Mesenchymal stem cell (in vitro differentiated cells and primary cell): ENCODE results near the gene VAV2.

Source experiments
- DNase-seq: peaks from one replicate; pipeline ENCODE4 v3.0.0-alpha.2; 2013
- H2AFZ ChIP-seq: one replicate; pipeline ENCODE4 v1.6.1; 2013; ENCODE audit warnings: low read depth, mild to moderate bottlenecking, control low read depth, inconsistent platforms, low read length, moderate library complexity
- H2AK5ac ChIP-seq: 2 replicates; pipeline ENCODE4 v1.6.1; 2013; ENCODE audit warnings: low read length, moderate library complexity, mild to moderate bottlenecking, inconsistent platforms; ENCODE audit not compliant: severe bottlenecking
- H2BK120ac ChIP-seq: one replicate; pipeline ENCODE4 v1.6.1; 2013; ENCODE audit warnings: low read depth, mild to moderate bottlenecking, inconsistent platforms, low read length, moderate library complexity
- H2BK12ac ChIP-seq, 2 experiments: one replicate each; pipeline ENCODE4 v1.6.1; 2013; ENCODE audit warnings: inconsistent platforms in 2 of 2, low read length in 2 of 2, mild to moderate bottlenecking in 2 of 2, moderate library complexity in 2 of 2, control low read depth in 1 of 2
- H2BK15ac ChIP-seq: one replicate; pipeline ENCODE4 v1.6.1; 2013; ENCODE audit warnings: mild to moderate bottlenecking, low read depth, inconsistent platforms; ENCODE audit not compliant: poor library complexity, severe bottlenecking
- H2BK5ac ChIP-seq: 2 replicates; pipeline ENCODE4 v1.6.1; 2013; ENCODE audit warnings: low read depth, mild to moderate bottlenecking, low read length, control low read depth, inconsistent platforms; ENCODE audit not compliant: poor library complexity, severe bottlenecking
- H3K14ac ChIP-seq, 2 experiments: one replicate each; pipeline ENCODE4 v1.6.1; 2013; ENCODE audit warnings: inconsistent platforms in 2 of 2, low read length in 2 of 2, control low read depth in 1 of 2, mild to moderate bottlenecking in 1 of 2, moderate library complexity in 1 of 2
- H3K18ac ChIP-seq, 2 experiments: one replicate each; pipeline ENCODE4 v1.6.1; 2013; ENCODE audit warnings: inconsistent platforms in 2 of 2, low read length in 2 of 2, control low read depth in 1 of 2, low read depth in 1 of 2, mild to moderate bottlenecking in 1 of 2
- H3K23ac ChIP-seq, 2 experiments: one replicate each; pipeline ENCODE4 v1.6.1; 2013; ENCODE audit warnings: inconsistent platforms in 2 of 2, low read length in 2 of 2, mild to moderate bottlenecking in 2 of 2, moderate library complexity in 2 of 2, control low read depth in 1 of 2
- H3K27ac ChIP-seq: 2 replicates; pipeline ENCODE4 v1.5.1; 2013; ENCODE audit warnings: mild to moderate bottlenecking, moderate library complexity, low read length, control low read depth, inconsistent platforms; ENCODE audit not compliant: poor library complexity, severe bottlenecking
- H3K27me3 ChIP-seq, 2 experiments: 2 replicates each; pipeline versions ENCODE4 v1.6.1 to v1.7.0; 2013; ENCODE audit warnings: low read length in 2 of 2, mild to moderate bottlenecking in 2 of 2, moderate library complexity in 2 of 2, control low read depth in 1 of 2, inconsistent platforms in 1 of 2; ENCODE audit not compliant: control insufficient read depth in 1 of 2, insufficient read depth in 1 of 2
- H3K36me3 ChIP-seq, 2 experiments: 2 replicates each; pipeline versions ENCODE4 v1.6.1 to v1.7.0; 2013; ENCODE audit warnings: low read length in 2 of 2, control low read depth in 1 of 2, inconsistent platforms in 1 of 2, low read depth in 1 of 2, mild to moderate bottlenecking in 1 of 2; ENCODE audit not compliant: insufficient read depth in 2 of 2, control insufficient read depth in 1 of 2
- H3K4ac ChIP-seq, 2 experiments: one replicate each; pipeline ENCODE4 v1.6.1; 2013; ENCODE audit warnings: inconsistent platforms in 2 of 2, low read length in 2 of 2, mild to moderate bottlenecking in 2 of 2, moderate library complexity in 2 of 2, control low read depth in 1 of 2, low read depth in 1 of 2
- H3K4me1 ChIP-seq: 2 replicates; pipeline ENCODE4 v1.6.1; 2013; ENCODE audit warnings: low read depth, low read length, control low read depth; ENCODE audit not compliant: control insufficient read depth, insufficient read depth
- H3K4me2 ChIP-seq: 2 replicates; pipeline ENCODE4 v1.6.1; 2013; ENCODE audit warnings: low read length, mild to moderate bottlenecking, inconsistent platforms; ENCODE audit not compliant: poor library complexity, severe bottlenecking
- H3K4me3 ChIP-seq, 2 experiments: 2 replicates each; pipeline versions ENCODE4 v1.5.1 to v1.7.0; 2013; ENCODE audit warnings: low read length in 2 of 2, mild to moderate bottlenecking in 2 of 2, control low read depth in 1 of 2, low read depth in 1 of 2; ENCODE audit not compliant: insufficient read depth in 1 of 2
- H3K79me1 ChIP-seq: replicated peaks from 2 replicates; pipeline ENCODE4 v1.6.1; 2013; ENCODE audit warnings: mild to moderate bottlenecking, control low read depth, low read length, inconsistent platforms; ENCODE audit not compliant: poor library complexity, severe bottlenecking
- H3K9ac ChIP-seq: 2 replicates; pipeline ENCODE4 v1.7.0; 2013; ENCODE audit warnings: mild to moderate bottlenecking, low read length, moderate library complexity
- H3K9me3 ChIP-seq: 2 replicates; pipeline ENCODE4 v1.7.0; 2013; ENCODE audit warnings: mild to moderate bottlenecking, low read length; ENCODE audit not compliant: control insufficient read depth
- H4K8ac ChIP-seq: one replicate; pipeline ENCODE4 v1.6.1; 2013; ENCODE audit warnings: inconsistent platforms, mild to moderate bottlenecking, low read length, moderate library complexity
- H4K91ac ChIP-seq: one replicate; pipeline ENCODE4 v1.6.1; 2013; ENCODE audit warnings: mild to moderate bottlenecking, low read length, inconsistent platforms
- WGBS: methylation state at CpG from one replicate; pipeline ENCODE4 v1.1.7; 2013; ENCODE audit warnings: mixed read lengths; 5-methylcytosine and 5-hydroxymethylcytosine counted together

The VAV2 gene

DNA sequence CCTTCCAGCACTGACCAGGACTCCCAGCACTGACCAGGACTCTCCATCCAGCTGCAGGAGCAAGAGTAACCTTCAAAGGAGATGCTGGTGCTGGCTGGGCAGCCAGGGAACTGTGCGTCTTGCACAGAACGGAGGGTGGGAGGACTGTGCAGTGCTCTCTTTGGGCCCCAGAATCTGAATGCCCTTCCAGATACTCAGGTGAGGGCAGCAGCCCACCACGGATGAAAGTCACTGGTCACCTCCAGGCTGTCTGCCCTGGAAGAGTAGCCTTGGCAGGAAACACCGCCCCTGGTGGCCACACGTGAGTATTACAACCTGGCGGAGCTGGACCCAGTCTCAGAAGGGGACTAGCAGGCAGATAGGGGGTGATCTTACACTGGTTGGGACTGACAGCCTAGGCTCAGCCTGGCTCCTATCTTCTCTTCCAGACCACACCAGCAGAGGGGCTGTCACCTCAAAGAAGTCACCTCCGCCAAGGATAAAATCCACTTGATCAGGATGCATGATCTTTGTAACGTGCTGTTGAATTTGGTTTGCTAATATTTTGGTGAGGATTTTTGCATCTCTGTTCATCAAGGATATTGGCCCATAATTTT, 249.2 kb downstream of the VAV2 start:
- no peak overlapping the region for H2BK15ac ChIP-seq
- H3K27ac ChIP-seq: no peak overlapping the region
- no peaks in the 10 kb centered on the region for H3K79me1 ChIP-seq
- H2AK5ac ChIP-seq: no peak overlapping the region
- H2AFZ ChIP-seq: no peak overlapping the region
- H2BK12ac ChIP-seq: no peak overlapping the region
- no peak overlapping the region for H3K23ac ChIP-seq
- peaks cover 11% of the 10 kb centered on the region for H3K4me1 ChIP-seq
- H3K4ac ChIP-seq: no peak overlapping the region
- no peak overlapping the region for H4K8ac ChIP-seq
- no peaks in the 10 kb centered on the region for H3K36me3 ChIP-seq
- peak; percentile 75 for DNase-seq
- H3K14ac ChIP-seq: no peak overlapping the region
- no peak overlapping the region for H3K4me2 ChIP-seq
- H2BK5ac ChIP-seq: no peak overlapping the region
- WGBS: 20% methylated on average over 8 of the region's 8 CpGs
- H3K27me3 ChIP-seq: peaks cover 17 to 45% of the 10 kb centered on the region in 2 experiments
- no peak overlapping the region for H3K4me3 ChIP-seq
- no peak overlapping the region for H3K18ac ChIP-seq
- no peak overlapping the region for H4K91ac ChIP-seq
- peaks cover 15% of the 10 kb centered on the region for H3K9me3 ChIP-seq
- no peak overlapping the region for H3K9ac ChIP-seq
- no peak overlapping the region for H2BK120ac ChIP-seq

DNA sequence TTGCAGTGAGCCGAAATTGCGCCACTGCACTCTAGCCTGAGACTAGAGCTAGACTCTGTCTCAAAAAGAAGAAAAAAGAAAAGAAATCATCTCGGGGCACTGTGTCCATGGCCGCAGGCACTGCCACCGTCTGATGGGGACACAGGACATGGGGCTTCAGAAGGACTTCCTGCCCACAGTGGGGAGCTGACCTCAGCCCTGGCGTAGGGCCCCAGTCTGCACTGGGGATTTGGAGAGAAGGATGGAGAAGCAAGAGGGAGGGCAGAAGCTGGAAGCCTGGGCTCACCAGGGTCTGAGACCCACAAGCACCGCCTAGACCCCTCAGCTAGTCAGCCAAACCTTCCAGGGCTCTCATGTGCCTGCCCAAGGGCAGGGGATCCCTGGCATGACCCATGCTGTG, 249.9 kb downstream of the VAV2 start:
- Histone ChIP-seq H2AFZ (no peak overlapping the region), H2BK15ac (no peak overlapping the region), H2BK120ac (no peak overlapping the region), H3K14ac (no peak overlapping the region), H3K79me1 (no peaks in the 10 kb centered on the region), H3K4ac (no peak overlapping the region), H2BK5ac (no peak overlapping the region), H3K23ac (no peak overlapping the region), H3K18ac (no peak overlapping the region), H3K36me3 (no peaks in the 10 kb centered on the region), H3K27ac (no peak overlapping the region), H3K4me3 (no peak overlapping the region), H3K27me3 (peaks cover 17 to 45% of the 10 kb centered on the region in 2 experiments), H2BK12ac (no peak overlapping the region), H3K9me3 (peaks cover 10% of the 10 kb centered on the region), H3K9ac (no peak overlapping the region), H4K91ac (no peak overlapping the region), H2AK5ac (no peak overlapping the region), H3K4me2 (no peak overlapping the region), H3K4me1 (peaks cover 15% of the 10 kb centered on the region), H4K8ac (no peak overlapping the region)
- 92% methylated on average over 7 of the region's 7 CpGs for WGBS
- DNase-seq: no peak

DNA sequence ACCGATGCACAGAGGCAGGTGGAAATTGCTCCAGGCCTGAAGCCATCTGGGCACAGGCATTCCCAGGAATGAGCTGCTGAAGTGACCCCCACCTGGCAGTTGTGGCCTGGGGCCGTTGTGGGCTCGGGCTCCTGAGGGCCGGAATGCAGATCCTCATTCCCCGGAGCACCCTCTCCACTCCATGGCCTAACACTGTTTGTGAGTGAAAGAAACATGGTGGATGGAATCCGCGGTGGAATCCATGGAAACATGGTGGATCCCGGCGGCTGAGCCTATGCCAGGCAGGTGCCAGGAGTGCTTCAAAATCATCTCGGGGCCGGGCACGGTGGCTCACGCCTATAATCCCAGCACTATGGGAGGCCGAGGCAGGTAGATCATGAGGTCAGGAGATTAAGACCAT, 250.4 kb downstream of the VAV2 start:
- Histone ChIP-seq H3K4me1 (peaks cover 15% of the 10 kb centered on the region), H2BK5ac (no peak overlapping the region), H2BK120ac (no peak overlapping the region), H2BK15ac (no peak overlapping the region), H3K4me2 (no peak overlapping the region), H2AK5ac (no peak overlapping the region), H3K36me3 (no peaks in the 10 kb centered on the region), H3K4ac (no peak overlapping the region), H3K79me1 (no peaks in the 10 kb centered on the region), H2AFZ (no peak overlapping the region), H3K23ac (no peak overlapping the region), H3K18ac (no peak overlapping the region), H4K91ac (no peak overlapping the region), H4K8ac (no peak overlapping the region), H3K27me3 (peaks cover 17 to 45% of the 10 kb centered on the region in 2 experiments), H3K9ac (no peak overlapping the region), H3K9me3 (peaks cover 4% of the 10 kb centered on the region), H3K4me3 (no peak overlapping the region), H3K27ac (no peak overlapping the region), H3K14ac (no peak overlapping the region), H2BK12ac (no peak overlapping the region)
- 90% methylated on average over 14 of the region's 14 CpGs for WGBS
- DNase-seq: no peak

DNA sequence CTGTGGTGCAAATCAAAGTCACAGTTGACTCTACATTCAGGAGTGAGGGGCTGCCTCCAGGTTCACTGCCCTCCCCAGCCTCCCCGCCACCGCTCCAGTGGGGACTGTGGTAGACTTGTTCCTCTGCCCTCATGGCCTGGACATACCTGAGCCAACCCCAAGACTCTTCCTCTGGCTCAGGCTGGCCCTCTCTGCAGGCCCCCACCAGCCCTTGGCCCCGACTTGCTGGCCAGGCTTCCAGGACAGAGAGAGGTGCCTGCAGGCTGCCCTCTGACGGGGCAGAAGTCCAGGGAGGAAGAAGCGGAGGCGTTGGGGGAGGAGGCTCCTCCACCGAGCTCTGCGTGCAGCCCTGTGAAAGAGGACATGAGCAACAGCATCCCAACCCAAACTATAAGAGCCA, 251.2 kb downstream of the VAV2 start:
- H3K4me2 ChIP-seq: no peak overlapping the region
- H2BK5ac ChIP-seq: no peak overlapping the region
- no peak overlapping the region for H3K9ac ChIP-seq
- H2BK120ac ChIP-seq: no peak overlapping the region
- H3K9me3 ChIP-seq: peaks cover 3% of the 10 kb centered on the region
- H2AK5ac ChIP-seq: no peak overlapping the region
- no peak overlapping the region for H3K27ac ChIP-seq
- WGBS: 96% methylated on average over 8 of the region's 8 CpGs
- no peaks in the 10 kb centered on the region for H3K79me1 ChIP-seq
- DNase-seq: no peak
- H4K91ac ChIP-seq: no peak overlapping the region
- no peak overlapping the region for H3K4me3 ChIP-seq
- H3K14ac ChIP-seq: no peak overlapping the region
- H4K8ac ChIP-seq: no peak overlapping the region
- H3K27me3 ChIP-seq: peaks cover 17 to 45% of the 10 kb centered on the region in 2 experiments
- no peak overlapping the region for H2AFZ ChIP-seq
- no peak overlapping the region for H3K18ac ChIP-seq
- H3K4ac ChIP-seq: no peak overlapping the region
- no peak overlapping the region for H3K23ac ChIP-seq
- H3K36me3 ChIP-seq: no peaks in the 10 kb centered on the region
- H2BK12ac ChIP-seq: no peak overlapping the region
- peaks cover 15% of the 10 kb centered on the region for H3K4me1 ChIP-seq
- H2BK15ac ChIP-seq: no peak overlapping the region
